Occipital lobe (tissue), 2 donors: Measurements from ENCODE around the gene C14orf119. TPM values are rescaled to one million over a fixed set of nuclear protein-coding genes. Genes with fewer than 3 reads are reported as not detected.

Experiments
- DNase-seq: peaks from one replicate; lab custom pipeline; 2025; lab: John Stamatoyannopoulos, UW
- total RNA-seq: library from RNA; depleted of rRNA; stranded (reverse); fragments of >200 nt; gene quantifications from one replicate; pipeline ENCODE4 v1.2.3, GENCODE V29; 2014

Gene C14orf119
- total RNA-seq, 1 donor from 2014 or later = 17.9 TPM

DNA sequence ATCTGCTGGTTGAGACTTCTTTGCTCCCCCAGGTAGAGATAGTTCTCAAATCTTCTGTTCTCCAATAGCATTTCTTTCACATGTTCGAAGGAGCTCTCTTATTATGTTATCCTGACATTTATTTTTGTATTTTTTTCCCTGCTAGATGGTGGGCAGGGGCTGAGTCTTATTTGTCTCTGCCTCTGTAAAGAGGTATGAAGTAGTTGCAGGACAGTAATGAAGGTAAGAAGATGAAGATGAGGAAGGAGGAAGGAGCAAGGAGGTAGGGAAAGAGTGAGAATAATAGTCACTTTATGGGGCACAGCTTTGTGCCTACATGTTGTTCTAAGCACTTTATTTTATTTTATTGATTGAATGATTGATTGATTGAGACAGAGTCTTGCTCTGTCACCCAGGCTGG, 14.5 kb downstream of the C14orf119 start:
- DNase-seq = no peak

DNA sequence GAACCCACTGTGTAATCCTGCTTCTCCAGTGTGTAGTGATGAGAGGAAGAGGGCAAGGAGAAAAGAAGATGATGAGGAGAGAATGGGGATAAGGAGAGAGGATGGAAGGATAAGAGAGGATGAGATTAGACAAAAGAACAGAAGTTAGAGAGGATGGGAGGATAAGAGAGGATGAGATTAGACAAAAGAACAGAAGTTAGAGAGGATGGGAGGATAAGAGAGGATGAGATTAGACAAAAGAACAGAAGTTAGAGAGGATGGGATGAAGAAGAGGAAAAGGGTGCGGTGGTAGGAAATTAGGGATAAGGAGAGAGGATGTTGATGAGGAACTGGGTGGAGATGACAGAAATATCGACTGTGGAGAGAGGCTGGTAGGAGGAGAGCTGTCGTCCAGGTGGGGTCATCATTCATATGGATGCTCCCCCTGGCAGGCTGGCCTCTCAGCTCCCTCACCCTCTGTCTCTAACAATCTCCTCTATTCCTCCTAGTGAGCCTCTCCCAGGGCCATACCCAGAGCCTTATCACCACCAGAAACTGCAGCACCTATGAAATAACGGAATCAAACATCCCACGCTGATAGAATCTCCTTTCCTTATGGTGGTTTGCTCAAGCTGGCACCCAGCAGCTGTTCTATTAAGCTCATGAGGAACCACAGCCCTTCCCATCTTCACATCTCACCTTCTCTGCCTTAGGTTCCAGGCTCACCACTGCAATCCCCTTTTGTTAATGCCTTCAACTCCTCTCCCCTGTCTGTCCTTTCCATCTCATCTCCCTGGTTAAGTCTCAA, 15.5 kb downstream of the C14orf119 start:
- DNase-seq = no peak

DNA sequence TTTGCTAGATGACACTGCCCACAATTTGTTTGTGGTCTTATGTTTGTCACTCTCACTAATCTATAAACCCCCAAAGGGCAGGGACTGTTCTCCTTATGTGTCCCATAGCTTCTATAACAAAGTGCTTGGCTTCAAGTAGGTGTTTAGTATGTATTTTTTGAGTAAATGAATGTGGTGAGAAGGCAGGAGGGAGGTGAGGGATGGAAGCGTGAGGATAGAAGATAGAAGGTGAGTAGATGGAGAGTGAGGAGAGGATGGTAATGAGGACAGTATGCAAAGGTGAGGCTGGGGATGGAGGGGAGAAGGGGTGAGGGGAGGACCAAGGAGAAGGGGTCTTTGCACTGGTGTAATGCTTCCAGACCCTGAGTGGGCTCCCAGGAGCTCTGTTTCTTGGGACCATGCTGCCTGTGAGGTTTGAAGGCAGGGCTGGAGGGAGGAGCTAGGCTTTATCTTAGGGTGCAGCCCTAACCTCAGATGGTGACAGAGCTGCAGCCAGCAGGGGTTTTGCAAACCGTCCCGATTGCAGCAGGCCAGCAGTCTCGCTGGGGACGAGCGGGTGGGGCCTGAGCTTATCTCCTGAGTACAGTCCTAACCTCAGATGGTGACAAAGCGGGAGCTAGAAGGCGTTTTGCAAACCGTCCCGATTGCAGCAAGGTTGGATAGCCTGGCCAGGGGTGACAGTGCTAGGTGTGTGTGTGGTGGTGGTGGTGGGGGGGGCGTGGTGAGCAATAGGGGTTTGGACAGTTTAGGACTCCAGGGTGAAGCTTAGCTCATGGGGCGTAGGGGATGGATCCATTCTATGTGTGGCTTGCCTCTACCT, 17.3 kb downstream of the C14orf119 start:
- no peak for DNase-seq

DNA sequence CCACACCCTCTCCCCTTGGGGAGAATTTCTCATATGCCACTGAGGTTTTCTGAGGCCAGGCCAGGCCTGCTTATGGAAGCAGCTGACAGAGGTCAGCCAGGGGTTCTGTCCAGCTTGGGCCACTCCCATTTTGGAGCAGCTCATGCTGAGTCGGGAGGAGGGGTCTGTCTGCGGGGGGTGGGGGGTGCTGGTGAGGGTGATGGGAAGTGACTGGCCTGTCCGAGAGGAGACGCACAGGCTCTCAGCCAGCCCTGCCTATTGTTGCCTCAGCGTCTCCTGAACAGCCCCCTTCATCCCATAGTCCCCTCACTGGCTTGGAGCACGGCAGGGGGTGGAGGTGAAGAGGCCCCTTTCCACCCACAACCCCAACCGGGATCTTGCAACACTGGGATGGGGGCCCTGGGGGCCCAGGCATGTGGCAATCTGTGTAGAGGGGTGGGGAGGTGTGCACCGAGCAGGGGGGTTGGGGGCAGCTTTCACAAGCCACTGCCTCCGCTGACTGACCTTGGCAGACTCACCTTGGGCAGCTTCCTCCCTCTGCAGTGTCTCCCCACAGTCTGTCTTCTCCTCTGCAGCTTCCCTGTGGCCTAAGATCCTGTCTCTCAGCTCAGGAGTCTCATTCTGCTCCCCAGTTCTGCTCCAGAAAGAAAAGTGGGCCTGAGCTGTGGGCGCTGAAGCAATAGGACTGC, 18.3 kb downstream of the C14orf119 start:
- no peak for DNase-seq

DNA sequence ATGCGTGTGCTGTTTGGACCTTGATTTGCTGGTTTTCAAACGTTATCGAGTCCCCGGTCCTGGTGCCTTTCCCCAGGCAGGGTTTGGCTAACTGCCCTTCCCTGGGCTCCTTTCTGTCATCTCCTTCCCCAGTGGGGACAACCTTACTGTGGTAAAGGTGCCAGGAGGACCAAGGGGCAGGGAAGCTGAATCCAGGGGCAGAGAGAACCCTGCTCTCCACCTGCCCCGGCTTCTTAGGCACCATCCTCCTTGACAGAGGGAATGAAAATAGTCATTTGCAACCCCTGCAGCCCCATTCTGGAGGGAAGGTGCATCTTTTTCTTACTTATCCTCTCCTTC, 18.8 kb downstream of the C14orf119 start:
- no peak for DNase-seq

DNA sequence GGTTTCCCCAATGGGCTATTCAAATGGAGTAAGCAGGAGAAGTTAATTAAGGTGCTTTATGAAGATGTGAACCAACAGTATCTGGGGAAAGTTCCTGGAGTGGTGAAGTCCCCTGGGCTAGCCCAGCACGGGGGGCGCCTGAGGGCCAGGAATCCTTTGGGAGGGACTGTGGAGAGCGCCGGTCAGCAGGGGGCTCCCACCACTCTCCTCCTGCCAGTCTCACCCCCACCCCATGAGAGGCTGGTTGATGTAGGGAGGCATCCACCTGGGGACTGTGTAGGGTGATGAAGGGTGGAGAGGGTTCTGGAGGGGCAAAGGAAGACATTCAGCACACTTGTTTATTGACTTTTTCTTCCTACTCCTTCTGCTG, 19.3 kb downstream of the C14orf119 start:
- DNase-seq = no peak

DNA sequence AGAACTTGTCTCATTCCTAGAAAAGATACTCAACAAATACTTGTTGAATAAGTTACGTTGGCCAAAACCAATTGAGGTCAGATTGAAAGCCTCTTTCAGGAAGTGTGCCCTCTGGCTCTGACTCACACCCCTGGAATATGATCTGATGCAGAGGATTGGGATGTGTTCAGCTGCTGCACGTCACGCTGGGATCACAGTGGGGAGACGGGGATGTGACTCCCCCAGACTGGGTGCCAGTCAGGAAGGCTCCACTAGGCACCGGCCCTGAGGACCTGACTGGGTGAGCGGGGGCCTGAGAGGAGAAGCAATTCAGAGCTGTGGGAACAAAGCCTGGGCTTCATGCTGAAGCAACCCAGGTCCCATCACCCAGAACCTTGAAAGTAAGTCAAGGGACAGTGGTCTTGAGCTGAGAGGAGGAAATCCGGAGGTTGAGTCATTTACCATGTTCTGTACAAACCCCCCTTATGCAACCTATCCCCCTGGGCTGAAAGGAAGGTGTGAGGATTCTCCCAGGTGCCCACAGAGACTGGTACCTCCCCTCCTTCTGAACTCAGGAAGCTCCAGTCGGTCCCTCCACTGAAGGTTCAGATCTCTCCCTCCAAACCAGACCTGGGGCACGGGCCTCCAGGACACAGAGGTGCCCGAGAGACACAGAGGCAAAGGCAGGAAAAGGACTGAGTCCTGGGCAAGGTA, 19.9 kb downstream of the C14orf119 start:
- no peak for DNase-seq

DNA sequence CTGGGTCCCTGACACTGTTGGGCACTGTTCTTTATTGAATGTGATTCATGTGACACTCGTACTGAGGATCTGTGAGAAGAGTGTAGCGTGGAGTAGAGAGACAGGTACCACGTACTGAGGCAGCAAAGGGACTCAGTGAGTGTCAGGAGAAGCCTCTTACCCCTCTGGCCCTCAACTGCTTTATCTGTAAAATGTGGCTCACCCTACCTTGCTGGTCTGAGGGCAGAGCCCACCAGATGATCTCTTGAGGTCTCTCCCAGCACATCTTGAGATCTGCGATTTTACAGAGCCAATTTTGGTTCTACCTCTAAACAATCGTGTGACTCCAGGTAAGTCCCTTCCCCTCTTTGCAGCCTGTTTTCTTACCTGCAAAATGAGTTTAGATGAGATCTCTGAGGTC, 20.6 kb downstream of the C14orf119 start:
- DNase-seq = no peak

DNA sequence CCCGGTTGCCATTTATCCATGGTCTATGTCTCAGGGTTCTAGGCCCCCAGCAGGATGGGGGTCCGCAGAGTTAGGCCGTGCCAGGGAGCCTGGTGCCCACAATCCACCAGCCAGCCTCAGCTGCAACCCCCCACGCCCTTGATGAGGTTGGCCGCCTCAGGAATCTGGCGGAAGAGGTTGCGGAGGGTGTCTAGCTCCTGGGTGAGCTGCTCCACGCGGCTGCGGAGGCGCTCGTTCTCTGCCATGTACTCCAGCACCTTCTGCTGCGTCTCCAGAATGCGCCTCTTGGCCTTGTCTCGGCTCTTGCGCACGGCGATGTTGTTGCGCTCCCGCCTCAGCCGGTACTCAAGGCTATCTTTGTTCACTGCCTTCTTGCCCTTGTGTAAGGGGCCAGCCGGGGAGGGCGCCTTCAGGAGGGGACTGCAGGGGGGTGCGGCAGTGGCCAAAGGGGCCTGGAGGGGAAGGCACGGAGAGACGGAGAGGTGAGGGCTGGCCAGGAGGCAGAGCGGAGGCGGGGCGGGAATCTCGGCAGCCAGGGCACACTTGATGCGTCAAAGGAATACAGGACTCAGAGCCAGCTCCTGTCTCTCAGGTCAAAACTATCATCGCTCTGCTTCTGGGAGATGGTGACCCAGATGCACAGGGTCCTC, 22.2 kb downstream of the C14orf119 start:
- DNase-seq = no peak

DNA sequence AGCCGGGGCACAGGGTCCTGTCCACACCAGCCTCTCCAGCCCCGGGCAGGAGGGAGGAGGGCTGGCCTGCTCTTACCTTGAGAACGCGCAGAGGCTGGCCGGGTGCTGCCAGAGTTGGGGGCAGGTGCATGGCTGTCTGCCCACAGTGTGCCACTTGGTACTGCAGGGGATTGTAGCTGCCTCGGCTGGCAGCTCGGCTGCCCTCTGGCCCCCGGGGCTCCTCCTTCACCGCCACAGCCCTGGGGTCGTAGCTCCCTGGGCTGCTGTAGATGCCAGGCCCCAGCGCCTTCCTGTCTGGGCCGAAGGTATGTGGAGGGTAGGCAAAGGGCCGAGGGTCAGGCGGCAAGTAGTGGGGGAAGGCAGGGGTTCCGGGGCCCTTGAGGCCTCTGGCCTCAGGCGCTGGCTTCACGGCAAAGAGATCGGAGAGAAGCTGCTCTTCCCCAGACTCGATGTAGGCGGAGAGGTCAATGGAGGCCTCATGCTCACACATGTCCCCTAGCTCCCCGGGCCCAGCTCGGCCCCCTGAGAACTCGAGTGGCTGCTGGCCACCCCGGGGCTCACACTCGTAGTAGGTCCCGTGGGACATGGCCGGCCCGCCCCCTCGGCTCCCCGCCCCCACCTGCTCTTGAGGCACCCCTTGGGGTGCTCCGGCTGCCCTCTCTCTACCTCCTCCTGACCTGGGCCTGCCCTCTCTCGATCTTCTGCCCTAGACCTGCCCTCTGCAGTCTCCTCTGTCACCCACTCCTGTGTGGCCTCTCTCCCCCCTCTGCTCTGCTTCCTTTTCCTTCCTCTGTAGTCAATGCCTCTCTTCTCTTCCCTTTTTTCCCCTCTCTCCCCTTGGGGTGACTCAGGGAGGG, 23.4 kb downstream of the C14orf119 start, which contains the start of gene CEBPE:
Gene CEBPE (minus strand): TSS at position 750 of the 857 bp plus-strand sequence. CDS start 164 bp downstream, at position 586.
- DNase-seq = no peak

DNA sequence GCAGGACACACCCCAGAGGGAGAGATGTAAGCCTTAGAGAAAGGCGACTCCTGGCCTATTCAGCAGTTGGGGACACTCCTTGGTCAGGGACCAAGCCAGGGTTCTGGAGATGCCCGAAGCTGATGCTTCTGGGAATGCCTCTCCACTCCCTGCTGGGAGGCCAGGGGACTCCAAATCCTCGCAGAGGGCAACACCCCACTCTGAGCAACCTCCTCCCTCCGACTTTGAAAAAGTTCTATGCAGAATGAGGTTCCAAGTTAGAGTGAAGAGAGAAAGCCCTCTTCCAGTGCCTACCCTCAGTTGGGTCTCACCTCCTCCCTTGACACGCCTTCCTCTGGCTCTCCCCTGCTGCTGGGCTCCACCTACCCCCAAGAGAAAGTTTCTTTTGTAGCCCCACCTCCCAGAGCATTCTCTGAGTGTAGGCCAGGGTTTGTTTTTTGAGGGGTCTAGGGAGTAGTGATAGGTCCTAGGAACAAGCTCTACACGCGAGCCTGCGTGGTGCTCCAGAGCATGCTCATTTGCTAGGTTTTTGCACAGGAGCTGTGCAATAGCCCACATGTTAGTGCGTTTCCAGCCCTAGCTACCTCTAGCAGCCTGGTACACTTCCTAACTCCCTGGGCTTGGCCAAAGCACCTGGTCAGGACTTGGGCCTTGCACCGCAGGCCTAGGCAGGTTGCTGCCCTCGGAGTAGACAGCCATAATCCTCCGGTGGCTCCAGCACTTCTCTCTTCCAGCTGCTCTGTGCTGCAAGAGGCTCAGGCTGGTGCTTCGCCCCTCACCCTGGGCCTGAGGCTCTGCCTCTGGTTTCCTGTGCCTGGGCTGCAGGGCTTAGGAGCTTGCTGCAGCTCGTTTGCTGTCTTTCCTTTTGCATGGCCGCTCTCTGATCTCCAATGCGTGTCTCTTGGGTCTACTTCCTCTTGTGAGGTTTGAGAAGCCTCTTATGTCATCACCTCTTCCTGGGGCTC, 24.3 kb downstream of the C14orf119 start:
- DNase-seq = no peak

DNA sequence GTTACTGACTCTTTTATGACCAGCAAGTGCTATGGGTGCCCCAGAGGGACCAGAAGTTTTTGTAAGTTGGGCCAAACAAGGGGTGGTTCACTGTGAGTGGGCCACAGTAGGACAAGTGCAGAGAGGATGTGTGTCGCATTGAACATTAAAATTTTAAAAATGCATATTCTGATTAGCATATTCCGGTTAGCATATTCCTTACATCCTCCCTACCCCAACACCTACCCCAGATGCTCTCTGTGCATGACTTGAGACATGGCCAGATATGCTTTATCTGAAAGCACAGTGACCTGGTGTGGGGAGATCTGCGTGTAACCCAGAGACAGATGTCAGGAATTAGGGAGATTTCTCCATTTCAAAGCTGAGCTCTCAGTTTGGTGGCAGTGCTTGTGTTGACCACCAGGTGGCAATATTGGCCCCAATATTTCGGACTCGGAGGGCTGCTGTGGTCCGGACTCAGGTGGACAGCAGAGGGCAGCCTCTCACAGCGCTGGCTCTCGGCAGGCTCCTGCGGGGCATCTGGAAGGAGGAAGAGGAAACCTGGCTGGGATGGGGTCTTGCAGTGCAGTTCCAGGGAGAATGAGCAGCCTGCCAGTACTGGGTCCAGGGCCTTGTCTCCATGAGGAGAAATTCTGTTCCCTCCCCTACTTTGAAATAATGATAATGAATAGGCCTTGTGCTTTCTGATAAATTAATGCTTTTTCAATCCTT, 25.4 kb downstream of the C14orf119 start:
- DNase-seq = peak; percentile 86

DNA sequence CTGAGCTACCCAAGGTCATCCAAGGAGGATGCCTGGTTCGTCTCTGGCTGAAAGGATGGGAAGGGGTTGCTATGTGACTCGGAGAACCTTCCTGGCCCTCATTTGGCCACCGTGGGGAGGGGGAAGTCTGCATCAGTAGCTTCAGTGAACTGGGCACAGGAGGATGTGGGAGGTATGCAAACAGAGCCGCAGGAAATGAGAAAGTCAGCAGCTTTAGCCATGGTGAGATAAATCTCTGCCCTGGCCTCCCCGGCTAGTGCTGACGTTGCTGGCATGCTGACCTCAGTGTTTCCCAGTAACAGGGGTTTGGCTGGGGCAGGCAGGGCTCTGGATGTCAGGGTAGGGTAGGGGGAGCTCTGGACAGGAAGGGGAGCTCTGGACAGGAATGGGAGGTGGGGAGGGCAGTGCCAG, 26.1 kb downstream of the C14orf119 start:
- no peak for DNase-seq

DNA sequence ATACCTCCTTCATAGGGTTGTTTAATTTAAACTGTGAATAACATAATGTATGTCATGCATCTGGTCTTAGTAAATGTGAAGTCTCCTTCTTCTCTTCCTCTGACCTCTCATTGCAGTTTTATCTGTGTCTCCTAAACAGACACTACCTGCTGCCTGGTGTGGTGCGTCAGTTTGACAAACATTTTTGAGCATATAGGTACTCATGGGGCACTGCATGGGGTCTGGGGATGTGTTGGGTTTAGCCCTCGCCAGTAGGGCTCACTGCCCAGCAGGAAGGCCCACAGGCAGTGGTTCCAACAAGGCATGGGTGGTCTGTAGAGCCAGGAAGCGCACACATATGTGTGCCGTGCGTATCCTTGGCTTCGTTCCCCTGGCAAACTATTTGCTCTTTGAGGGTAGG, 26.8 kb downstream of the C14orf119 start:
- DNase-seq = no peak

DNA sequence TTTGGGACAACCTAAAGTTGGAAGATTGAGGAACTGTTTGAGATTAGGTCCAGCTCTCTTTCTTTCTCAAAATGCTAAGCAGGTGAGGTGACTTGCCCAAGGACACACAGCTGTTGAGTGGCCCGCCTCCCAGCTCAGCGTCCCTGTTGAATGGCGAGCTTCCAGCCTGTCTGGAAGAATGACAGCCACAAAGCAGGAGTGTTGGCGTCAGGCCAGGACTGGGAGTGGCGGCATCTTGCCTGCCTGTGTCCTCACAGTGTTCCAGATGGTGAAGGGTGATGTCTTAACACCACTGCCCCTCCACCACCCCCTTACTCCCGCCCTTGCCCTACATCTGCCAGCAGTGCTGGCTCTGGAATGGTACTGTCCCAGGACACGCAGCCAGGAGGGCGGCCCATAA, 28.1 kb downstream of the C14orf119 start:
- DNase-seq = no peak

DNA sequence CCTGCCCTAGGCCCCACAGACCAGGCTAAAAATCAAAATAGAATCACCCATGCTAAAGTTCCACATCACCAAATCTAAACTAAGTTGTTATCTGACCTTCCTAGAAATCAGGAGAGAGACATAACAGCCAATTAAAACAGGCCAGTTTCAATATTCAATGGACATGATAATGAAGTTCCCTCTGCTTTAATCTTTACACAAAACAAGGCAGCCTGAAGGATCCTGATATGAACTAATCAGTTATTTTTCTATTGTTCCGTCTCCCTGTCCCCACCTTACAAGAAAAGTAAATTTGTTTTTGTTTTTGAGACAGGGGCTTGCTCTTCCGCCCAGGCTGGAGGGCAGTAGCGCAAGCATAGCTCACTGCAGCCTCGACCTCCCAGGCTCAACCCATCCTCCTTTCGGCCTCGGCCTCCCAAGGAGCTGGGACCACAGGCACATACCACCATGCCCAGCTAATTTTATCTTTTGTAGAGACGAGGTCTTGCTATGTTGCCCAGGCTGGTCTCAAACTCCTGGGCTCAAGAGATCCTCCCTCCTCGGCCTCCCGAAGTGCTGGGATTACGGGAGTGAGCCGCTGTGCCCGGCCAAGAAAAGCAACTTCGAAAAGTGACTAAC, 29.1 kb downstream of the C14orf119 start:
- no peak for DNase-seq

DNA sequence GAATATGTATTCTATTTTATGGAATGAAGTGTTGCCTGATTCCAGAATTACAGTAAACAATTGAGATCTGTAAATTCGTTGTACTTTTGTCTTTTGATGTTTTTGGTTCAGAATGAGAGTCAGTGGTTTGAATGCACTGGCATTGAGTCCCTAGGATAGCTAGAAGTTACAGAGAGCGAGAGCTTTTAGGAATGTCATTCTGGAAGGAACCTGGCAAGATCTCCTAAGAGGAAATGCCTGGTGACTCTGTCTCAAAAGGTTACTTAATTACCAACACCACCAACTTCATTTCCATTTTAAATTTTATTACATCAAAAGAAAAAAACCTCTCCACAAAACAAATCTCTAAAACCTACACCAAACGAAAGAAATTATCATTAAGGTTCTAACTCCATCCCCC, 29.7 kb downstream of the C14orf119 start:
- no peak for DNase-seq
